Neutrophil (primary cell): ENCODE measurements around the gene MCOLN2.
A peak's percentile ranks its signal among the peaks of the same experiment; 100 is the strongest.
"Not testable (repeated sequence)": the region's sequence is repeated elsewhere in the genome, so short reads cannot be mapped to it uniquely, and the experiment has no call there.

Source experiments
- H3K27ac ChIP-seq: fragments of 200-600 bp; sonication (generic); 2 replicates; pipeline ENCODE4 v1.5.1; 2016; ENCODE audit warnings: mild to moderate bottlenecking, moderate library complexity
- H3K27me3 ChIP-seq: fragments of 200-600 bp; sonication (generic); 2 replicates; pipeline ENCODE4 v1.6.0; 2016; ENCODE audit warnings: mild to moderate bottlenecking
- H3K36me3 ChIP-seq: fragments of 200-600 bp; sonication (generic); 2 replicates; pipeline ENCODE4 v1.5.1; 2017
- H3K4me1 ChIP-seq, 2 experiments: fragments of 200-600 bp in 1 of 2; sonication (generic) in 1 of 2; 1 replicate in 1 of 2; 2 replicates in 1 of 2; pipeline versions ENCODE4 v1.5.1 to v1.6.1; 2013 to 2016; ENCODE audit warnings: low read depth in 1 of 2, low read length in 1 of 2, mild to moderate bottlenecking in 1 of 2, moderate library complexity in 1 of 2; ENCODE audit not compliant: control insufficient read depth in 1 of 2, insufficient read depth in 1 of 2
- H3K4me3 ChIP-seq, 2 experiments: fragments of 200-600 bp in 1 of 2; sonication (generic) in 1 of 2; 1 replicate in 1 of 2; 2 replicates in 1 of 2; pipeline ENCODE4 v1.5.1; 2013 to 2016; ENCODE audit warnings: low read depth in 1 of 2, low read length in 1 of 2, mild to moderate bottlenecking in 1 of 2, moderate library complexity in 1 of 2
- H3K9me3 ChIP-seq: fragments of 200-600 bp; sonication (generic); 2 replicates; pipeline ENCODE4 v1.5.1; 2016
- TF ChIP-seq, protein P1 (sequence below): fragments of 200-600 bp; sonication (generic); IDR thresholded peaks from 2 replicates; pipeline ENCODE4 v1.5.1; 2016; ENCODE audit warnings: antibody characterized with exemption

The MCOLN2 gene

DNA sequence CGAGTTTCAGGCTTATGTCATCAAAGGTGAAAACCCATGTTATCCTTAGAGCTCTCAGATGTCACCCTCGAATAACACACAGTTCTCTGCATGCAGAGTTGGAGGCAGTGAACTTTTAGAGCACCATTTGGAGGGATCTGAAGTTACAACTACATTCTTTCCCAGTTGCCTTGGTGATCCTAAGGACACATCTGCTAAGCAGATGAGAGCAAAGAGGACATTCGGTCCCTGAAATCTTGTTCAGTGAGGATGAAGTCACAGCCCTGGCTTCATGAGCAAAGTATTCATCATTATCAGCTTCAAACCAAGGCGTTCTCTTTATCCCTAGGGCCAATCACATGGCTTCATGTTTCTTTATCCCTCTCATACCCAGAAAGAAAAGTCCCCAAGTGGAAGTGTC is 23.1 kb upstream of the MCOLN2 start:
- Histone ChIP-seq H3K27ac (no peak overlapping the region), H3K4me1 (no peaks in the 10 kb centered on the region), H3K4me3 (no peak overlapping the region), H3K9me3 (no peaks in the 10 kb centered on the region), H3K36me3 (no peaks in the 10 kb centered on the region), H3K27me3 (no peaks in the 10 kb centered on the region)
- TF ChIP-seq, protein P1, sequence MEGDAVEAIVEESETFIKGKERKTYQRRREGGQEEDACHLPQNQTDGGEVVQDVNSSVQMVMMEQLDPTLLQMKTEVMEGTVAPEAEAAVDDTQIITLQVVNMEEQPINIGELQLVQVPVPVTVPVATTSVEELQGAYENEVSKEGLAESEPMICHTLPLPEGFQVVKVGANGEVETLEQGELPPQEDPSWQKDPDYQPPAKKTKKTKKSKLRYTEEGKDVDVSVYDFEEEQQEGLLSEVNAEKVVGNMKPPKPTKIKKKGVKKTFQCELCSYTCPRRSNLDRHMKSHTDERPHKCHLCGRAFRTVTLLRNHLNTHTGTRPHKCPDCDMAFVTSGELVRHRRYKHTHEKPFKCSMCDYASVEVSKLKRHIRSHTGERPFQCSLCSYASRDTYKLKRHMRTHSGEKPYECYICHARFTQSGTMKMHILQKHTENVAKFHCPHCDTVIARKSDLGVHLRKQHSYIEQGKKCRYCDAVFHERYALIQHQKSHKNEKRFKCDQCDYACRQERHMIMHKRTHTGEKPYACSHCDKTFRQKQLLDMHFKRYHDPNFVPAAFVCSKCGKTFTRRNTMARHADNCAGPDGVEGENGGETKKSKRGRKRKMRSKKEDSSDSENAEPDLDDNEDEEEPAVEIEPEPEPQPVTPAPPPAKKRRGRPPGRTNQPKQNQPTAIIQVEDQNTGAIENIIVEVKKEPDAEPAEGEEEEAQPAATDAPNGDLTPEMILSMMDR = no peak

DNA sequence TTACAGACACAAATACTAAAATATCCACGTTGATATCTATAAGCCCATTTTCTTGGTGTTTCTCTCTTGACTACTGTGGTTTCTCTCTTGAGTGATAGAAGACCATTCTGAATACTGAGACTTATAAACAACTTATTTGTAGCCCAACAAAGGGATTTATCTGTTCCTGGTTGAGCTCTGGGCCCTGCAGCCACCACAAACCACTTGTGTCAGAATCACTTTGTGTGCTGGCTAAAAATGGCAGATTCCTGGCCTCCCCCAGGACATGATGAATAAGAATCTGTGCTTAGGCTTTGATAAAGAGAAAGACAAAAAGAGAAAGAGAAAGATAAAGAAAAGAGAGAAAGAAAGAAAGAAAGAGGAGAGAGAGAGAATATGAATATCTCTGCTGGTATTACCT is 18.9 kb upstream of the MCOLN2 start:
- Histone ChIP-seq H3K4me3 (no peak overlapping the region), H3K36me3 (no peaks in the 10 kb centered on the region), H3K9me3 (no peaks in the 10 kb centered on the region), H3K27ac (no peak overlapping the region), H3K4me1 (no peaks in the 10 kb centered on the region), H3K27me3 (no peaks in the 10 kb centered on the region)
- TF ChIP-seq, protein P1 = no peak

DNA sequence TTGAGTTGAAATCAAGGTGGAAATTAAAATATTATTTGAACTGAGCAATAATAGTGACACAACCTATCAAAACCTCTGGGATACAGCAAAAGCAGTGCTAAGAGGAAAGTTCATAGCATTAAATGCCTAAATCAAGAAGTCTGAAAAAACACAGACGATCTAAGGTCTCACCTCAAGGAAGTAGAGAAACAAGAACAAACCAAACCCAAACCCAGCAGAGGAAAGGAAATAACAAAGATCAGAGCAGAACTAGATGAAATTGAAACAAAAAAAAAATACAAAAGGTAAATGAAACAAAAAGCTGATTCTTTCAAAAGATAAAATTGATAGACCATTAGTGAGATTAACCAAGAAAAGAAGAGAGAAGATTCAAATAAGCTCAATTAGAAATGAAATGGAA is 8.7 kb upstream of the MCOLN2 start:
- not testable (repeated sequence) for H3K27ac ChIP-seq, H3K4me1 ChIP-seq, H3K9me3 ChIP-seq, H3K4me3 ChIP-seq, H3K36me3 ChIP-seq
- H3K27me3 ChIP-seq = peaks cover 21% of the 10 kb centered on the region

DNA sequence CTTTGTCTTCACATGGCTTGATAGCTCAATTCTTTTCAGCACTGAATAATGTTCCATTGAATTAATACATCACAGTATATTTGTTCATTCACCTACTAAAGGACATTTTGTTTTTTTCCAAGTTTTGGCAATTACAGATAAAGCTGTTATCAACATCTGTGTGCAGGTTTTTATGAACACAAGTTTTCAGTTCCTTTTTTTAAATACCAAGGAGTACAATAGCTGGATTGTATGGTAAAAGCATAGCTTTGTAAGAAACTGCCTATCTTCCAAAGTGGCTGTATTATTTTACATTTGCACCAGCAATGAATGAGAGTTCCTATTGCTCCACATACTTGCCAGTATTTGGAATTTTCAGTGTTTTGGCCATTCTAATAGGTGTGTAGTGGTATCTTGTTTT is 4.8 kb upstream of the MCOLN2 start:
- no peaks in the 10 kb centered on the region for H3K9me3 ChIP-seq
- H3K27ac ChIP-seq = no peak overlapping the region
- no peak overlapping the region for H3K4me3 ChIP-seq
- H3K36me3 ChIP-seq = no peaks in the 10 kb centered on the region
- H3K4me1 ChIP-seq = peaks cover 20 to 24% of the 10 kb centered on the region in 2 experiments
- TF ChIP-seq, protein P1 = no peak
- H3K27me3 ChIP-seq = peaks cover 60% of the 10 kb centered on the region

DNA sequence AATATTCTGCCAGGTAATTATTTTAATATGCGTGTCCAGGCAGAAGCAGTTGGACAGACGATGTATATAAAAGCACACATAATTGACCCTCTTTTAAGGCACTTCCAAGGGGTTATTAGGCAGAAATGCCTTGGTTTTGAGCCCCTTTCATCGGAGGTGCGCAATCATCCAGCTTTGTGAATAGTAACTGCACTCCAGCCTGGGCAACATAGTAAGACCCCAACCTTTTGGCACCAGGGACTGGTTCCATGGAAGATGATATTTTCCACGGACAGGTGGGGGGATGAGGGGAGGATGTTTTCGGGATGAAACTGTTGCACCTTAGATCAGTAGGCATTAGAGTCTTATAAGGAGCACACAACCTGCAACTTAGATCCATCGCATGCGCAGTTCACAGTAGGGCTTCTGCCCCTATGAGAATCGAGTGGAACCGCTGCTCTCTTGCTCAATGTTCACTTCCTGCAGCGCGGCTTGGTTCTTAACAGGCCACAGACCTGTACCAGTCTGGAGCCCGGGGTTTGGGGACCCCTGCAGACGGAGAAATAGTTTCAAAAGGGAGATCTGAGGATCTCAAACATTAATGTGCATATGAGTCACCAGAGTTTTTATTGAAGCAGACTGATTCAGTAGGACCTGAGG is 1.8 kb upstream of the MCOLN2 start:
- Histone ChIP-seq H3K36me3 (no peaks in the 10 kb centered on the region), H3K4me3 (no peak overlapping the region), H3K27me3 (peaks cover 89% of the 10 kb centered on the region), H3K9me3 (no peaks in the 10 kb centered on the region), H3K4me1 (peaks cover 23 to 28% of the 10 kb centered on the region in 2 experiments), H3K27ac (no peak overlapping the region)
- TF ChIP-seq, protein P1 = no peak

DNA sequence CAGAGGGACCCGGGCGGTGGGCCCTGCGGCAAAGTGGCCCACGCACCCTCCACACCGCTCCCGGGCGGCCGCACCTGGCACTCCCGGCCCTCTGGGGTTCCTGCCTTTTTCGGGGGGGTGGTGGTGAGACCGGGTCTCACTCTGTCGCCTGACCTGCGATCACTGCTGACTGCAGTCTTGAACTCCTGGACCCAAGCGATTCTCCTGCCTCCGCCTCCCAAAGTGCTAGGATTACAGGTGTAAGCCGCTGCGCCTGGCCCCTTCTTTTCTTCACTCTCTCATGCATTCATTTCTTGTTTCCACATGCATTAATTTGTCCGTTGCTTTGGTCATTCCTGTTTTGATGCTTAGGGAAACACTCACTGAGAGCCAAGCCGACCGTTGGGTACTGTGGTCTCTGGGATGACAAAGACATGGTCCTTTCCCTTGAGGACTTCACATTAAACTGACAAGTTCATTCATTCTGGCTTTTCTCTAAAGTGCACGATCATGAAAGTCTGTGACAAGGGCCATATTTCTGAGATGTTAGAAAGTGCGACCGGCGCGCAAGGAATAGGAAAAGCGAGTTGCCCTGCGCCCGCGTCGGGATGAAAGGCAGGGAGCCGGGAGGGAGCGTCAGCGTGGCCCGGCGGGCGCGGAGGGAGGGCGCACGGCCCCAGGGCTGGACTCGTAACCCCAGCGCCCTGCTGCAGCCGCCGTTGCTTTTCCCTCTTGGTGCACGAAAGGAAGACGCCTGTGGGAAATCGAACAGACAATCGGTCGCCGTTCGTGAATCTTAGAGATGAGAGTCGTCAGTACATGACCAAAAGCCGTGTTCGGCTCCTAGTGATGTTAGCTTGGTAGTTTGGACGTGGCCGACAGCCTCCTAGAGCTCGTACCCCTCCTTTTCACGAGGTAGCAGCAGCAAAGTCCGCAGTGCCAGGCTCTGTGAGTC is 1.0 kb upstream of the MCOLN2 start:
- H3K4me1 ChIP-seq = peaks cover 23 to 28% of the 10 kb centered on the region in 2 experiments
- peaks cover 87% of the 10 kb centered on the region for H3K27me3 ChIP-seq
- H3K4me3 ChIP-seq = peak overlapping the region; percentile 18 to 57

More for the DNA sequence above, 1.0 kb upstream of the MCOLN2 start:
- TF ChIP-seq, protein P1 = no peak
- Histone ChIP-seq H3K27ac (no peak overlapping the region), H3K36me3 (no peaks in the 10 kb centered on the region), H3K9me3 (no peaks in the 10 kb centered on the region)
